ENCODE measurements around the gene UBE2N.

DNA sequence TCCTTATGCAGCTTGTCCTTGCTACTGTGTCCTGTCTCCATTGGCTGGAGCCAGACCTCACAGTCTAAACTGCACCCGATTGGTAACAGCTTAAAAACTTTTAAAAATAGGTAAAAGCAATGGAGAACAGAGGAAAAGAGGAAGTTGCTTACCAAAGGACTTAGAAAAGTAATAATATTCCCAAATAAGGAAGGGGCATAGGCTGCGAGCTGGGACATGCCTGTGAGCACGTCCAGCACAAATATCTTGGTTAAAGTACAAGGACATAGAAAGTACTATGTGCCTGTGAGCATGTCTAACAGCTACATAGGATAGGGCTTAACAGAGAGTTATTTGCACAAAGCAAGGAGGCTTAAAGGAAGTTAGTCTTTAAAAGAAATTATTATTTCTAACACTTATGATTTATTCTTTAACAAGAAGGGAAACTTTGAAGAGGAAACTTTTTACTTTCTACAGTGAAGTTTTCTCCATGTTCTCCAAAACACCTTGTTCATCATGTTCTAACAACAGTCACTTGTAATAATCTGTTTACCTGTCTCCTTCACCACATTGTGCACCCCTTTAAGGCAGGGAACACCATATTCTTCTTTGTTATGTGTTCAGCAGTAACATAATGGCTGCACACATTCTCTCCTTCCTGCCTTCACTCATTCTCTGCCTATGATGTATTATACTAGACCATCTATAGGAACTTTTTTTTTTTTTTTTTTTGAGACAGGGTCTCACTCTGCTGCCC lies 9.8 kb upstream of the UBE2N start:
- TF ChIP-seq, protein P1, sequence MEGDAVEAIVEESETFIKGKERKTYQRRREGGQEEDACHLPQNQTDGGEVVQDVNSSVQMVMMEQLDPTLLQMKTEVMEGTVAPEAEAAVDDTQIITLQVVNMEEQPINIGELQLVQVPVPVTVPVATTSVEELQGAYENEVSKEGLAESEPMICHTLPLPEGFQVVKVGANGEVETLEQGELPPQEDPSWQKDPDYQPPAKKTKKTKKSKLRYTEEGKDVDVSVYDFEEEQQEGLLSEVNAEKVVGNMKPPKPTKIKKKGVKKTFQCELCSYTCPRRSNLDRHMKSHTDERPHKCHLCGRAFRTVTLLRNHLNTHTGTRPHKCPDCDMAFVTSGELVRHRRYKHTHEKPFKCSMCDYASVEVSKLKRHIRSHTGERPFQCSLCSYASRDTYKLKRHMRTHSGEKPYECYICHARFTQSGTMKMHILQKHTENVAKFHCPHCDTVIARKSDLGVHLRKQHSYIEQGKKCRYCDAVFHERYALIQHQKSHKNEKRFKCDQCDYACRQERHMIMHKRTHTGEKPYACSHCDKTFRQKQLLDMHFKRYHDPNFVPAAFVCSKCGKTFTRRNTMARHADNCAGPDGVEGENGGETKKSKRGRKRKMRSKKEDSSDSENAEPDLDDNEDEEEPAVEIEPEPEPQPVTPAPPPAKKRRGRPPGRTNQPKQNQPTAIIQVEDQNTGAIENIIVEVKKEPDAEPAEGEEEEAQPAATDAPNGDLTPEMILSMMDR (conservative IDR thresholded peaks at IDR 0.05; ENCODE audit: low read depth, low read length), result no peak
- no peak for TF ChIP-seq EZH2 (IDR thresholded peaks at IDR 0.05; ENCODE audit: borderline replicate concordance, low read depth, low read length, poor library complexity, severe bottlenecking)

All from A673 (cell line).